Measurements from ENCODE around the gene CD99. TPM values are rescaled to one million over a fixed set of nuclear protein-coding genes. Genes with fewer than 3 reads are reported as not detected.

Gene CD99
- total RNA-seq, 1 donor from 2014 or later, result 362 TPM

DNA sequence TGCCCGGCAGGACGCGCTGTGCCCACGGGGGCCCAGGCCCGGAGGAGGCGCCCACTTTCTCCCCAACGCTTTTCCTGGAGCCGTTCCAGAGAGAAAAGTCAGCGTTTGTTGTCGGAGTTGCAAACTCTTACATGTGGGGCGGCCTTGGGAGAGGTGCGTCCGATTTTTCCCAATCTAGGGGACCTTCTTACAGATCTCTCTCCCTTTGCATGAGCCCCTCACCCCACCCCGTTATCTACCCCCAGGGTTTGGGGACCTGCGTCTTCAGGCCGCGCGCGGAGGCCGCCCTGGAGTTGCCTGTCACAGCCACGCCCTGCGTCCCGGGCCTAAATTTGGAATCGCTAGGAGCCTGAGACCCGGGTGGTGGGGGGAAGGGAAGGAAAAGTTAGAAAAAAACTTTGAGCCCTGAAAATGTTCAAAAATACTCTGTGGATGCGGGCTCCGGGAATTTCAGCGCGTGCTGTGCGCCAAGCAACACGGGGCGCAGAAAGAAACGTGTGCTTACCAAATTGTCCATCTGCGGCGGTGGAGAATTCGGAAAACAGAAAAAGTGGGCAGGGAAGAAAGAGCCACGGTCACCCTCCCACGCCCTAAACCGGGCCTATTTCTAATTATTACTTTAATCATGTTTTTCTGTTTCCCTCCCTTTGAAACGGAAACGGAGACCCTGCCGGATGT, 587 bp downstream of the CD99 start:
- peak overlapping the region; percentile 85 for H3K4me3 Mint-ChIP-seq (ENCODE audit: low read depth)
- no peaks in the 10 kb centered on the region for H3K9me3 Mint-ChIP-seq (ENCODE audit: low read depth)
- TF ChIP-seq, protein P1, sequence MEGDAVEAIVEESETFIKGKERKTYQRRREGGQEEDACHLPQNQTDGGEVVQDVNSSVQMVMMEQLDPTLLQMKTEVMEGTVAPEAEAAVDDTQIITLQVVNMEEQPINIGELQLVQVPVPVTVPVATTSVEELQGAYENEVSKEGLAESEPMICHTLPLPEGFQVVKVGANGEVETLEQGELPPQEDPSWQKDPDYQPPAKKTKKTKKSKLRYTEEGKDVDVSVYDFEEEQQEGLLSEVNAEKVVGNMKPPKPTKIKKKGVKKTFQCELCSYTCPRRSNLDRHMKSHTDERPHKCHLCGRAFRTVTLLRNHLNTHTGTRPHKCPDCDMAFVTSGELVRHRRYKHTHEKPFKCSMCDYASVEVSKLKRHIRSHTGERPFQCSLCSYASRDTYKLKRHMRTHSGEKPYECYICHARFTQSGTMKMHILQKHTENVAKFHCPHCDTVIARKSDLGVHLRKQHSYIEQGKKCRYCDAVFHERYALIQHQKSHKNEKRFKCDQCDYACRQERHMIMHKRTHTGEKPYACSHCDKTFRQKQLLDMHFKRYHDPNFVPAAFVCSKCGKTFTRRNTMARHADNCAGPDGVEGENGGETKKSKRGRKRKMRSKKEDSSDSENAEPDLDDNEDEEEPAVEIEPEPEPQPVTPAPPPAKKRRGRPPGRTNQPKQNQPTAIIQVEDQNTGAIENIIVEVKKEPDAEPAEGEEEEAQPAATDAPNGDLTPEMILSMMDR (IDR thresholded peaks at IDR 0.05; ENCODE audit: unreplicated experiment), result no peak
- H3K36me3 Mint-ChIP-seq (ENCODE audit: insufficient read depth), result peaks cover 2% of the 10 kb centered on the region
- peak overlapping the region; percentile 63 for H3K27ac Mint-ChIP-seq
- H3K4me1 Mint-ChIP-seq (ENCODE audit: low read depth), result peaks cover 51% of the 10 kb centered on the region
- no peaks in the 10 kb centered on the region for H3K27me3 Mint-ChIP-seq
- no peak for DNase-seq (ENCODE audit: low spot score, unreplicated experiment)

GRCh38 chrX:2692221-2693112, 1.4 kb downstream of the CD99 start:
- H3K36me3 Mint-ChIP-seq (ENCODE audit: insufficient read depth), result peaks cover 5% of the 10 kb centered on the region
- no peak for DNase-seq (ENCODE audit: low spot score, unreplicated experiment)
- H3K27ac Mint-ChIP-seq, result peak overlapping the region; percentile 63
- no peaks in the 10 kb centered on the region for H3K27me3 Mint-ChIP-seq
- peaks cover 56% of the 10 kb centered on the region for H3K4me1 Mint-ChIP-seq (ENCODE audit: low read depth)
- no peaks in the 10 kb centered on the region for H3K9me3 Mint-ChIP-seq (ENCODE audit: low read depth)
- TF ChIP-seq, protein P1 (IDR thresholded peaks at IDR 0.05; ENCODE audit: unreplicated experiment), result no peak
- peak overlapping the region; percentile 85 for H3K4me3 Mint-ChIP-seq (ENCODE audit: low read depth)

DNA sequence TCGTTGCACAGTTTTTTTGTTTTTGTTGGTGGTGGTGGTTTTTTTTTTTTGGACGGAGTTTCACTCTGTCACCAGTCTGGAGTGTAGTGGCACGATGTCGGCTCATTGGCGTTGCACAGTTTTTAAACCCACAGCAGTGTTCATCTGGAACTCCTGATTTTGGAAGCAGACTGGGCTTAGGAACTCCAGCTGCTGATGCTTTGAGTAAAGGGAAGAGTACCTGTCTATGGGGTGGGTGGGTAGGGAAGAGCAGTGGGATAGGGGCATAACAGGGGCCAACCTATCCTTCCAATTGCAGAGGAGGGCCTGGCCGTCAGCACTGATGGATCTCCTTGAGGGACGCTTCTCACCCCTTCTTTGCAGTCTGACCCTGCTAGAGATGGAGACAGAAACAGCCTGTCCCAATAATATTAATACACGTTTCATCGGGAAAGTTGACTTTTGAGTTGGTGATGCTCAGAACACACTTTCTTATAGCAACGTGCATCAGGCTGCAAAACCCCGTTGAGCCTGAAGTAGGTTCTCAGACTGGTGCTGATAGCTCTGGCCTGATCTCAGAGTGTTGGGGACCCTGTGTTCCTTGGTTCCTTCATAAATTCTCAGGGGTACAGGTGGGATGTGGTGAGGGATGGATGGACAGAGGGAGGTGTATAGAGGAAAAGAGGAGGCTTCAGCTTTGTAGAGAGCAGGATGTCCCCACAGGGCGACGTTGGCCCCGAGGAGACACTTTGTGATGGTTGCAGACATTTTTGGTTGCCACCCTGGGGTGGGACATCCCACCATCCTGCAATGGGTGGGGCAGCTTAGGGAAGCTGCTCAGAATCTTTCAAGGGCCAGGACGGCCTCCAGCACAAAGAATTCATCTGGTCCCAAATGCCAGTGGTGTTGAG, 2.3 kb downstream of the CD99 start:
- no peak for DNase-seq (ENCODE audit: low spot score, unreplicated experiment)
- Mint-ChIP-seq H3K4me3 (ENCODE audit: low read depth) (peak overlapping the region; percentile 85), H3K4me1 (ENCODE audit: low read depth) (peaks cover 60% of the 10 kb centered on the region)

GRCh38 chrX:2694914-2695267, 3.8 kb downstream of the CD99 start:
- H3K36me3 Mint-ChIP-seq (ENCODE audit: insufficient read depth), result peaks cover 11% of the 10 kb centered on the region
- no peaks in the 10 kb centered on the region for H3K27me3 Mint-ChIP-seq
- no peak overlapping the region for H3K4me3 Mint-ChIP-seq (ENCODE audit: low read depth)
- DNase-seq (ENCODE audit: low spot score, unreplicated experiment), result no peak
- no peaks in the 10 kb centered on the region for H3K9me3 Mint-ChIP-seq (ENCODE audit: low read depth)
- TF ChIP-seq, protein P1 (IDR thresholded peaks at IDR 0.05; ENCODE audit: unreplicated experiment), result no peak
- peak overlapping the region; percentile 84 for H3K27ac Mint-ChIP-seq
- peaks cover 54% of the 10 kb centered on the region for H3K4me1 Mint-ChIP-seq (ENCODE audit: low read depth)

More for the DNA sequence above, 2.3 kb downstream of the CD99 start:
- H3K36me3 Mint-ChIP-seq (ENCODE audit: insufficient read depth), result peaks cover 8% of the 10 kb centered on the region
- H3K27ac Mint-ChIP-seq, result peak overlapping the region; percentile 63
- H3K9me3 Mint-ChIP-seq (ENCODE audit: low read depth), result no peaks in the 10 kb centered on the region
- no peaks in the 10 kb centered on the region for H3K27me3 Mint-ChIP-seq
- TF ChIP-seq, protein P1 (IDR thresholded peaks at IDR 0.05; ENCODE audit: unreplicated experiment), result no peak
